Stimulated activated CD4-positive, alpha-beta T cell treated with anti-CD3 and anti-CD28 coated beads, Interleukin-12 subunit alpha, Interleukin-12 subunit beta, amount 100 ng/mL, for 4 hours (primary cell): Measurements from ENCODE around the gene DNAH8.
A peak's percentile ranks its signal among the peaks of the same experiment; 100 is the strongest.

Source experiments
- DNase-seq: peaks from one replicate; pipeline ENCODE4 v3.0.0-alpha.2; 2020

Gene DNAH8

GRCh38 chr6:39026175-39026574 lies 311.1 kb downstream of the DNAH8 start:
- DNase-seq: no peak

DNA sequence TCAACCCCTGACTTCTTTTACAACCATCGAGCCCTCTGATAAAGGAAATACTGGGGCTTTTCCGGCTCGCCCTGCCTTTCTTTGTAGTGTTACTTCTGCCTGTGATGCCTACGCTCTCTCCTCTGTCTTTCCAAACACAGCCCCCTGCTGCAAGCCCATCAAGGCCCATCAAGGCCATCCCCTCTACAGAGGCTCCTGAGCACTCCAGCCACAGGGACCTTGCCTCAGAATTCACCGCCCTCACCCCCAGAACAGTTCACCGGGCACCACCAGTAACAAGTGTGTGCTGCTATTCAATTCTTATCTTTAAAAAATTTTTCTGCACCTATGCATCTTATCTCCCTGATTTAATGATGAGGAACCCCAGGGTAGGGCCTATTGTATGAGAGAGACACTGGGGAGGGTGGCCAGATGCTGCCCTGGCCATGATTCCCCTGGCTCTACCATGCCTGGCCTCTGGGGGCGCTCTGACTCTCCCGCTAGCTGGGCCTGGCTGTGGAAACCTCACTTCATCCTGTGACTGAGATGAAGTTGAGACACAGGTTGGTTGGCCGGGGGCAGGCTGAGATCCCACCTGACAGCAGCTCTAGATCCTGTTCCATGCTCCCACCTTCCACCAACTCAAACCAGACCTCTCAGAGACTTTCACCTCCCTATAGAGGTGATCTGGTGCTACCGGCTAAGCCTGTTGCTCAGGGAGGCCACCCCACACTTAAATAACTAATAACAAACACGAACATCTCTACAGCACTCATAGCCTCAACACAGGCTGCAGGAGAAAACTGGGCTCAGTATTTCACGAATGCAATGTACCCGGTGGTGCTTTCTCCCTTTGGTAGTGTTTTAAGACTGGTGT lies 314.3 kb downstream of the DNAH8 start:
- DNase-seq: peak; percentile 42

GRCh38 chr6:39035681-39036080 lies 320.6 kb downstream of the DNAH8 start:
- no peak for DNase-seq

- DNase-seq: no peak
Observed at GRCh38 chr6:39037082-39037508, 322.0 kb downstream of the DNAH8 start.

DNA sequence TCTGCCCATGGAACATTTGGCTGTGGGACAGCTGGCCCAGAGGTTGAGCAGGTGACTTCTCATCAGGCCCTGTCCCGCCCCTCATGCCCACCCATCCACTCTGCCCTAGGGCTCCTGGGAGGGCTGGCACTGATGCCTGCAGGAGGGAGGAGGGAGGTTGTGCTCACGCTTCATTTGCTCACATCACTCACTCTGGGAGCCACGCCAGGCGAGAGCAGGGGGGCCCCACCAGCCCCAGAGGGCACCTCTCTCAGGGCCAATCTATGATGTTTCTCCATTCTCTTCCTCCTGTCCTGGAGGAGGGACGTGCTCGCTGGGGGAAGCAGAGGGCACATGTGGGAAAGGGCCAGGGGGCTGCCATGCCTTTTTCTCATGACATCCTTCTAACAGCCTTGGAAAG lies 322.6 kb downstream of the DNAH8 start:
- no peak for DNase-seq

- no peak for DNase-seq
Observed at GRCh38 chr6:39040080-39040673, 325.1 kb downstream of the DNAH8 start.

- DNase-seq: no peak
Observed at GRCh38 chr6:39041072-39041471, 326.0 kb downstream of the DNAH8 start.

GRCh38 chr6:39043776-39044175 lies 328.7 kb downstream of the DNAH8 start:
- DNase-seq: no peak

DNA sequence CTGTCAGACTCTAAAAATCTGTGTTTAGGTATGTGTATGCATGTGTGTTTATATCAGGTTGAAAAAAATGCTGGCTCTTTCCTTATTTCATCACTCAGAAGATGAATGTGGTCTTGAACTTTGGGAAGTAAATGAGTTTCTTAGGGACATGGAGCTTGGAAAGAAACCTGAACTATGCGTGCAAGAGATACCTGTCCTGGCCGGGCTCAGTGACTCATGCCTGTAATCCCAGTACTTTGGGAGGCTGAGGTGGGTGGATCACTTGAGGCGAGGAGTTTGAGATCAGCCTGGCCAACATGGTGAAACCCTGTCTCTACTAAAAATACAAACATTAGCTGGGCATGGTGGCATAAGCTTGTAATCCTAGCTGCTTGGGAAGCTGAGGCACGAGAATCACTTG lies 329.1 kb downstream of the DNAH8 start:
- no peak for DNase-seq

DNA sequence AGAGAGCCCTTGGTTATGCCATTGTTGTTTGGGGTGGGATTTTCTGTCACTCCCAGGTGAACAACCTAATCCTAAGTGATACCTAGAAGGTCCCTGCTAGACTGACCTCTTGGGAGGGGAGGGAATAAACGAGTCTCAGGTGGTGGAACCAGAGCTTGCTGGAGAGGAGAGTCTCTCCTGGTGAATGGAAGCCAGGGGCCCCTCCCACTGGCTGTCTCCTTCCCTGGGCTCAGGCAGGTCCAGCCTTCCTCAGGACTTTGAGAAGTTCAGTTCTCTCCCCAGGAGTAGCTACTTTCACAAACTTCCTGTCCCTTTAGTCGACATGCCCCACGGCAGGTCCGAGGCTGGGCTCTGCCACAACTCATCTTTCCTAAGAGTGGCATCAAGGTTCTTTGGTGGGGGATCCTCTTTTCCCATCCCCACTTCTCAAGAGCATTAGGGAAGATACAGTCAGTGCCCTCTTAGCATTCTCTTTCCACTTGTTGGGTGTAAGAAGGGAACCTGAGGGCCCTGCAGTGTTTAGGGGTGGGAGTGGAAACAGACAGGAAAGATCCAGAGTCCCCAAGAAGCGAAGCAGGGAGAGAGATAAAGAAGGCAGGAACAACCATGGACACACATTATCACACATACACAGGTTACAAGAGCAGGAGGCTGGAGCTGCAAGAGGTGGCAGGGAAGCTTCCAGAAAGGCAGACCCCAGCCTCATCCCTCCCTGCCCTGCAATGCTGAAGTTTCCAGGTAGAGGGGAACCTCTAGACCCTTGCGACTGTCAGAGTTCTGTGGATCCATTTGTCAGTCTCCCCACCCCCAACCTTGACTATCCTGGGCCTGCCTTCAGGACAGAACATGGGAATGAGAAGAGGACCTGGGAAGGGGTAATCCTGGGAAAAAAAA lies 332.6 kb downstream of the DNAH8 start:
- no peak for DNase-seq

GRCh38 chr6:39048481-39049399 lies 333.6 kb downstream of the DNAH8 start, which contains the start of gene GLP1R:
Gene GLP1R (plus strand): TSS chr6:39048781. CDS start chr6:39048841, 60 bp downstream.
- DNase-seq: peak; percentile 10

DNA sequence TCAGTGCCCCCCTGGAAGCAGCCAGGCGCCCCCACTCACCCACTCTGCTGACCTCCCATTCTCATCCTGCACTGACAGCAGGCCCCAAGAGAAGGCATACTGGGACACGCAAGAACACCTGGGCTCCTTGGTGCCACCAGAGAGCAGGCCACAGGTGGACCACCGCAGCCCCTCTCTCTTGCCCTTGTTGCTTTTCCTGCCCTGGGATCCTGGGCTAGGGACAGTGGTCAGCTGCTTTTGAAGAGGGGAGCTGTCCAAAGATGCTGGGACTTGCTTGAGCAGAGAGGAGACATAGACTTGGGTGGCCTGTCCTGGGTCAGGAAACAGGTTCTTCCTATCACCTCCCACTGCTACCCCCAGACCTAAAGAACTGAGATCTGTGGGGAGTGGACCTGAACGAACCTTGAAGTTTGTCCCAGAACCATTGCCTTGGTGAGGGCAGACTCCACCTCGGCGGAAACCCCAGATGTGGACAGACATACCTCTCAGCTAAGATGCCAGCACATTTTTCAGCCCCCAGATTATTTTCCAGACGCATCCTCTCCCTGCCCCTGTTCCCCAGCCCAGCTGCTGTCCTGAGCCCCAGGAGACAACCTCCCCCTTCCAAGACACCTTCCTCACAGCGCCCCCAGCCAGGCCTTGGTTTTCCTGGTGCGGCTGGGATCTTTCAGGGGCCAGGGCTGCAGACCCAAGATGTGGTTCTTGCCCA lies 334.6 kb downstream of the DNAH8 start:
- no peak for DNase-seq

GRCh38 chr6:39050453-39051112 lies 335.5 kb downstream of the DNAH8 start:
- no peak for DNase-seq

DNA sequence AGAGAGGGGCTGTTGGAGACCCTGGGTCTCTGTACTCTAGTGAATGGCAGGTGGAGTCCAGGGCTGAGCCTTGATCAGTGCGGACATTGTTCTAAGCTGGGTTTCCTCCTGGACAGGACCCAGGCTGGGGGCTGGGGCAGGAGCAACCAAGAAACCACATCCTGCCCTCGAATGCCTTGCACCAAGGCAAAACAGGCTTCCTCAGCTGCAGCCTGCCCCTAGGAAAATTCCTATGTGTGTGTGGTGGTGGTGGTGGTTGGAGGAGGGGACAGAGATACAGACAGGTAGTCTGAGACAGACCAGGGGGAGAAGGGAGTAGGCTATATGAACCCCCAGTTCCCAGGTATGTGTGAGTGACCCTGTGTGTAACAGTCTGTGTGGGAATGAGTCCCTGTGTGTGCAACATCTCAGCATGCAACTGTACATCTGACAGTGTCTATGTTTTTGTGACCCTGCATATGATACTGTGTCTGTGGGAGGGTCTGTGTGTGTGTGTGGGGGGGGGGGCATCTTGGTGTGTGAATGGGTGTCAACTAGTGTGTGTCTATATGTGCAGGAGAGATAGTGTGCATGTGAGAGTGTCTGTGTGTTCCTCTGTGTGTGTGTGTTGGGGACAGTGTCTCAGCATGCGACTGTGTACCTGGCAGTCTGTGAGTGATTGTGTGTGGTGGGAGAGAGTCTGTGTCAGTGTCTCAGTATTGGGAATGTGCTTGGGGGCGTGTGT lies 336.4 kb downstream of the DNAH8 start:
- no peak for DNase-seq

- no peak for DNase-seq
Observed at GRCh38 chr6:39053016-39053624, 338.0 kb downstream of the DNAH8 start.

- no peak for DNase-seq
Observed at GRCh38 chr6:39053854-39054576, 338.9 kb downstream of the DNAH8 start.

DNA sequence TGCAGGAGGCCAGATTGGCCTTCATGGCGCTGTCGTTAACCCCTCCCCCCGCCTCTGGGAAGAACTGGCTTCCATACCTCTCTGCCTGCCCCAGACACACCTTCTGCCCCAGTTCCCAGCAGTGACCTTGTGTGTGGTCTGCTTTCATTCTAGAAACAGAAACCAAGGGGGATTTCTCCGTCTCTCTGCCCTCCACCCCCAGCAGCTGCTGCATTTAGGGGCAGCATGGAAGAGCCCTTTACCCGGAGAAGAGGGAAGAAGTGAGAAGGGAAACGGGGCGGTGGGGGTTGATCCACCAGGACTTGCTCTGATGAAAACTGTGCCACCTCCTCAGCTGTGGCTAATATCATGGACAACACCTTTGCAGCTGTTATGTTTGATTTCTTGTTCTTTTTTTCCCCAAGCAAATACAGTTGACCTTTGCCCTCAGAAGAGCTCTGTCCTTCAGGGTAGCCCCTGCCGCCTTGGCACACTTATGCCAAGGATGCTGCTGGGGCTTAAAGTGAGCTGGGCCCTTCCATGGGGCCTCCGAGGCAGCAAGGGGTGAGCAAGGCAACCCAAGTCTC lies 339.5 kb downstream of the DNAH8 start:
- DNase-seq: no peak

DNA sequence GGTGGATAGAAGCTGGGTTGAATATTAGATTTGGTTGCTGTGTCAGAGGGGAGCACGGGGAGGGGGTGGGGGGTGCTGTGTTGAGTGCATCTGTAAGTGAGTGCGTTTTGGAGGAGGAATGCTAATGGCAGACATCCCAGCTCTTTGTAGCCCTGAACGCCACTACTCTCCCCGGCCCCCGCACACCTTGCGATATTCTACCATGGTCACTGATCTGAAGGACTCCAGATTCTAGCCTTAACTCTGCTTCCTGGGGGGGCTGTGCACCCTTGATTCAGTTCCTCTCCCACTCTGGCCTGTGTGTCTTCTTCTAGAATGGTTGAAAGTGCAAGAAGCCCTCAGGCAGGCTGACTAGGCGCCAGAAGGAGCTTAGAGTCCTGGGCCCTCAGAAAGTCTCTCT lies 340.6 kb downstream of the DNAH8 start:
- no peak for DNase-seq

DNA sequence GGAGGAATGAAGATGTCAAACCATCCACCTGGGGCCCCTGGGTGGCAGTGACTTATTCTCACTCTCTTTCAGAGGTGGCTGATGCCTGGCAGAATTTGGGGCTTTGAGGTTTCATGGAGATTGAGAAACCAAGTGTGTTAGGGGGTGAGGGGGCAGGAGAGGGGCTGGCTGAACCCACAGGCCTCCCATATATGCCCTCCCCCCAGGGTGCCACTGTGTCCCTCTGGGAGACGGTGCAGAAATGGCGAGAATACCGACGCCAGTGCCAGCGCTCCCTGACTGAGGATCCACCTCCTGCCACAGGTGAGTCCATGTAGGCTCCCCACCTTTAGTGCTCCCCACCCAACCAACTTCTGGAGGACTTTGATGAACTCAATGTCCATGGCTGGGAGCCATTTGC lies 341.1 kb downstream of the DNAH8 start:
- no peak for DNase-seq
